GM23338 (cell line): ENCODE data around the gene FIG4. TPM values are rescaled to one million over a fixed set of nuclear protein-coding genes. Genes with fewer than 3 reads are reported as not detected.

Experiments
- ATAC-seq: fragments of 200-7000 bp; cut with Tn5 transposase; 3 replicates; pipeline ENCODE4 v1.9.1; 2020
- DNase-seq: peaks from one replicate; pipeline ENCODE4 v3.0.0-alpha.2; 2015; ENCODE audit warnings: low spot score
- H2AFZ ChIP-seq: fragments of 200-600 bp; sonication (generic); 2 replicates; pipeline ENCODE4 v1.8.0; 2016; ENCODE audit warnings: antibody characterized with exemption, mild to moderate bottlenecking, moderate library complexity
- H3F3A ChIP-seq: fragments of 200-600 bp; sonication (generic); replicated peaks from 2 replicates; pipeline ENCODE4 v1.8.0; 2017; ENCODE audit warnings: antibody characterized with exemption, mixed run types, low read depth
- H3K27ac ChIP-seq: fragments of 200-600 bp; sonication (generic); 2 replicates; pipeline ENCODE4 v1.6.1; 2016; ENCODE audit warnings: low read depth
- H3K27me3 ChIP-seq: fragments of 200-600 bp; sonication (generic); 2 replicates; pipeline ENCODE4 v1.8.0; 2016; ENCODE audit warnings: mild to moderate bottlenecking, mixed run types, moderate library complexity; ENCODE audit not compliant: insufficient read depth
- H3K36me3 ChIP-seq: fragments of 200-600 bp; sonication (generic); 2 replicates; pipeline ENCODE4 v1.8.0; 2016; ENCODE audit warnings: mild to moderate bottlenecking; ENCODE audit not compliant: insufficient read depth
- H3K4me1 ChIP-seq: fragments of 200-600 bp; sonication (generic); 2 replicates; pipeline ENCODE4 v1.8.0; 2016; ENCODE audit warnings: mild to moderate bottlenecking, moderate library complexity; ENCODE audit not compliant: insufficient read depth
- H3K4me2 ChIP-seq: fragments of 200-600 bp; sonication (generic); 2 replicates; pipeline ENCODE4 v1.7.1; 2017; ENCODE audit warnings: mixed run types
- H3K4me3 ChIP-seq: fragments of 200-600 bp; sonication (generic); 2 replicates; pipeline ENCODE4 v1.6.1; 2016; ENCODE audit warnings: mixed run types
- H3K79me2 ChIP-seq: fragments of 200-600 bp; sonication (generic); replicated peaks from 2 replicates; pipeline ENCODE4 v1.8.0; 2017; ENCODE audit warnings: mild to moderate bottlenecking; ENCODE audit not compliant: insufficient read depth
- H3K9me2 ChIP-seq: fragments of 200-600 bp; sonication (generic); 2 replicates; pipeline ENCODE4 v1.8.0; 2017; ENCODE audit not compliant: insufficient read depth
- H4K20me1 ChIP-seq: fragments of 200-600 bp; sonication (generic); replicated peaks from 2 replicates; pipeline ENCODE4 v1.8.0; 2017; ENCODE audit warnings: mild to moderate bottlenecking; ENCODE audit not compliant: insufficient read depth
- H3K27ac Mint-ChIP-seq: 2 replicates; pipeline ENCODE4 v1.8.0; 2020; ENCODE audit warnings: inconsistent platforms, mild to moderate bottlenecking, moderate library complexity, mixed read lengths
- H3K27me3 Mint-ChIP-seq: 3 replicates; pipeline ENCODE4 v1.8.0; 2022; ENCODE audit warnings: low read depth, mild to moderate bottlenecking, moderate library complexity, mixed read lengths, inconsistent platforms; ENCODE audit not compliant: insufficient read depth, poor library complexity
- H3K36me3 Mint-ChIP-seq: 3 replicates; pipeline ENCODE4 v1.8.0; 2021; ENCODE audit warnings: low read depth, mild to moderate bottlenecking, inconsistent platforms, moderate library complexity, mixed read lengths
- H3K4me1 Mint-ChIP-seq: 3 replicates; pipeline ENCODE4 v1.8.0; 2020; ENCODE audit warnings: mild to moderate bottlenecking, inconsistent platforms, mixed read lengths
- H3K4me3 Mint-ChIP-seq: 3 replicates; pipeline ENCODE4 v1.8.0; 2021; ENCODE audit warnings: moderate library complexity, mild to moderate bottlenecking, inconsistent platforms, mixed read lengths
- H3K9me3 Mint-ChIP-seq: 3 replicates; pipeline ENCODE4 v1.8.0; 2020; ENCODE audit warnings: moderate library complexity, mild to moderate bottlenecking, inconsistent platforms, mixed read lengths
- CTCF ChIP-seq, 2 experiments: fragments of 200-600 bp in 1 of 2; sonication (generic) in 1 of 2; conservative IDR thresholded peaks; 2 replicates each; pipeline versions ENCODE4 v1.5.1 to v1.6.1; 2016 to 2017; ENCODE audit warnings: antibody characterized with exemption in 2 of 2, low read depth in 2 of 2, mild to moderate bottlenecking in 2 of 2, moderate library complexity in 1 of 2
- JUNB ChIP-seq: IDR thresholded peaks from one replicate; pipeline ENCODE4 v1.6.1; 2016; ENCODE audit warnings: antibody characterized with exemption; ENCODE audit not compliant: unreplicated experiment
- NANOG ChIP-seq: IDR thresholded peaks from 2 replicates; pipeline ENCODE4 v1.6.1; 2016; ENCODE audit warnings: antibody characterized with exemption, borderline replicate concordance
- REST ChIP-seq: IDR thresholded peaks from one replicate; pipeline ENCODE4 v1.6.1; 2018; ENCODE audit warnings: antibody characterized with exemption; ENCODE audit not compliant: unreplicated experiment
- ZNF114 ChIP-seq: fragments of 250-450 bp; sonication (Bioruptor Pico); IDR thresholded peaks from 2 replicates; pipeline ENCODE4 v1.5.0; 2020; ENCODE audit warnings: mild to moderate bottlenecking, moderate library complexity
- ZNF462 ChIP-seq: fragments of 250-450 bp; sonication (Bioruptor Pico); IDR thresholded peaks from 2 replicates; pipeline ENCODE4 v1.5.0; 2020; ENCODE audit warnings: mild to moderate bottlenecking, moderate library complexity
- polyA plus RNA-seq: library from polyadenylated mRNA; unstranded; fragments of >200 nt; fragmentation: Nextera tagmentation; extraction: Ambion mirVana; gene quantifications from 2 replicates; pipeline ENCODE4 v1.2.1, GENCODE V29; 2016
- total RNA-seq: library from RNA; depleted of rRNA; stranded (reverse); fragments of >200 nt; shearing (Covaris generic); gene quantifications from 2 replicates; pipeline ENCODE4 v1.2.3, GENCODE V29; 2014

Gene FIG4
- total and polyA plus RNA-seq, 2 experiments from 2014 or later, result 7.0 to 16.9 TPM

GRCh38 chr6:109767961-109768360 is 76.9 kb downstream of the FIG4 start:
- H3K79me2 ChIP-seq, result no peaks in the 10 kb centered on the region
- H3K4me1 Mint-ChIP-seq, result no peaks in the 10 kb centered on the region
- ATAC-seq, result no peak
- no peak overlapping the region for H2AFZ ChIP-seq
- H3F3A ChIP-seq, result no peaks in the 10 kb centered on the region
- no peak overlapping the region for H3K27ac ChIP-seq
- H3K4me1 ChIP-seq, result no peaks in the 10 kb centered on the region
- H3K4me3 Mint-ChIP-seq, result no peak overlapping the region
- H4K20me1 ChIP-seq, result no peaks in the 10 kb centered on the region
- no peak for DNase-seq
- no peaks in the 10 kb centered on the region for H3K9me2 ChIP-seq
- no peak overlapping the region for H3K27ac Mint-ChIP-seq
- no peak overlapping the region for H3K4me3 ChIP-seq
- H3K27me3 ChIP-seq, result no peaks in the 10 kb centered on the region
- H3K36me3 ChIP-seq, result no peaks in the 10 kb centered on the region
- no peak for TF ChIP-seq JUNB
- TF ChIP-seq REST, result no peak
- no peak overlapping the region for H3K4me2 ChIP-seq
- H3K36me3 Mint-ChIP-seq, result peaks cover 16% of the 10 kb centered on the region; the same call in 2 of the 3 replicates
- H3K9me3 Mint-ChIP-seq, result no peaks in the 10 kb centered on the region
- H3K27me3 Mint-ChIP-seq, result no peaks in the 10 kb centered on the region

DNA sequence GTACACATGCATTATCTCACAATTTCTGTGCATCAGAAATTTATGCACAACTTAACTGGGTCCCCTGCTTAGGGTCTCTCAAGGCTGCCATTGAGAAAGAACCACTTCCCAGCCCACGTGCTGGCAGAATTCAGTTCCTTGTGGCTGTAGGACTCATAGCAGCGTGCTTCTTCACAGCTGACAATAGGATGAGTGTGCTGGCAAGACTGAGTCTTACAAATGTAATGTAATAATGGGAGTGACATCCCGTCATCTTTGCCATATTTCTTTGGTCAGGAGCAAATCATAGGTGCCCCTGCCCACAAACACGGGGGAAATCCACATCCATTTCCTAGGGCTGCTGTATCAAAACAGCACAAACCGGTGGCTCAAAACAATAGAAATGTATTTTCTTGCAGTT is 77.4 kb downstream of the FIG4 start:
- no peaks in the 10 kb centered on the region for H3K4me1 Mint-ChIP-seq
- H3K4me3 ChIP-seq, result no peak overlapping the region
- H3K79me2 ChIP-seq, result no peaks in the 10 kb centered on the region
- no peak overlapping the region for H3K27ac Mint-ChIP-seq
- H3K4me1 ChIP-seq, result no peaks in the 10 kb centered on the region
- H4K20me1 ChIP-seq, result no peaks in the 10 kb centered on the region
- no peak overlapping the region for H3K27ac ChIP-seq
- H3K36me3 ChIP-seq, result no peaks in the 10 kb centered on the region
- ATAC-seq (no peak), DNase-seq (no peak)
- no peaks in the 10 kb centered on the region for H3K27me3 ChIP-seq
- H3K4me3 Mint-ChIP-seq, result no peak overlapping the region
- no peak overlapping the region for H3K4me2 ChIP-seq
- H3K36me3 Mint-ChIP-seq, result peaks cover 16% of the 10 kb centered on the region; the same call in 2 of the 3 replicates
- no peak overlapping the region for H2AFZ ChIP-seq
- H3K9me3 Mint-ChIP-seq, result no peaks in the 10 kb centered on the region
- no peaks in the 10 kb centered on the region for H3K9me2 ChIP-seq
- H3F3A ChIP-seq, result no peaks in the 10 kb centered on the region
- H3K27me3 Mint-ChIP-seq, result no peaks in the 10 kb centered on the region
- no peak for TF ChIP-seq REST
- TF ChIP-seq ZNF114 (CRISPR knock-in tag), result no peak
- TF ChIP-seq CTCF (conservative IDR thresholded peaks at IDR 0.05; ENCODE audit: low read depth in 2 of 2), result no peak
- no peak for TF ChIP-seq JUNB
- TF ChIP-seq NANOG, result no peak
- no peak for TF ChIP-seq ZNF462
